GM10248 (cell line): ENCODE data around the gene RFC4.

Source experiments
- CTCF ChIA-PET: fragments of 300-600 bp; sonication (Branson Sonifier 250); formaldehyde crosslinking; extraction: SDS; loops from one replicate; lab custom pipeline; 2021; ENCODE audit warnings: antibody characterized with exemption; lab: Yijun Ruan, JAX
- POLR2A ChIA-PET: fragments of 350-650 bp; sonication (Branson Sonifier 250); formaldehyde crosslinking; extraction: SDS; loops from one replicate; lab custom pipeline; 2020; ENCODE audit warnings: antibody characterized with exemption; lab: Yijun Ruan, JAX
- DNase-seq: peaks from one replicate; pipeline ENCODE4 v3.0.0; 2012; ENCODE audit errors: extremely low spot score
- CTCF ChIP-seq: IDR thresholded peaks from 2 replicates; pipeline ENCODE4 v1.5.1; 2012; ENCODE audit warnings: mild to moderate bottlenecking, low read depth; ENCODE audit errors: extremely low read depth, missing control alignments, control extremely low read depth

Gene RFC4

DNA sequence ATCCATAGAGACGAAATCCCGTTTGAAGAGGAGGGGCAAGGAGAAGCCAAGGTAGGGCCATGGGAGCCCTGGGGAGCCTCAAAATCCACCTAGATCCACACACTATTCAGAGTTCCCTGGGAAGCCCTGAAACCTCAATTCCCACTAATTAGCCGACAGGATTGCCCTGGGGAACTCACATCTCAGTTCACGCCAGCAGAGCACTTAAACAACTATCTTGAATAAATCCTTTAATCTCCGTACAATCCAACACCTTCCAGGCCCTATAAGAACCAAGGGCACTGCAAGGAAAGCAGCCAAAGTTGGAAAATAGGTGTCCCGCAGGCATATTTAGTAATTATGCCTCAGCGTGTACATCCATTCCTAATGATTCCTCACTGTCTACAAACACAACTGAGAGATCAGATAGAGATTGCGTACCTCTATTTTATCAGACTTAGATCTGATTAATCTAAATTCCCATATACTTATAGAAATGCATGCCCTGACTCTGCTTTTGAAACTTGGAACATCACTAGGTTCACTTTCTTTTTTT is 48.5 kb downstream of the RFC4 start:
- no peak for TF ChIP-seq CTCF
- no peak for DNase-seq
- ChIA-PET POLR2A (no interaction called here), CTCF (no interaction called here)

GRCh38 chr3:186757214-186757613 is 49.1 kb downstream of the RFC4 start:
- ChIA-PET POLR2A (no interaction called here), CTCF (no interaction called here)
- no peak for DNase-seq
- no peak for TF ChIP-seq CTCF

GRCh38 chr3:186754871-186755270 is 51.4 kb downstream of the RFC4 start:
- TF ChIP-seq CTCF = no peak
- ChIA-PET POLR2A (no interaction called here), CTCF (no interaction called here)
- DNase-seq = no peak

DNA sequence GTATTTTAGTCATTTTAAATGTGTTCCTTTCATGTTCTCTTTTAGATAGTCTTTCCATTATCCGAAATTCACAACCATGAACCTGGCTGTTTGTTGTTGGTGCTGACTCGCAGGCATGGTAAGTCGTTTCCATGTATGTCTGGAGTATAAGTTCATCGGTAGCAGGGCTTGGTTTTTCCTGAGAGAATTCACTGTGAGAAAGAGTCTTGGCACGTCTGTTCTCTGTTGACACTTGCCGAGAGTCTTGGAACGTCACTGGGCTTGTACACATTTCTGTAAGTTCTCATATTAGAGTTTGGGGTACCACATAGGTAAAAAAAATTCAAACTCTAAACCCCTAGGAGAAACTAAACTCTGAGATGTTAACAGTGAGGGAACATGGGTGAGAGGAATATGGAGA is 52.3 kb downstream of the RFC4 start:
- POLR2A ChIA-PET = interaction anchor here (0.6 kb wide), 1 partner anchor 544 kb away, joined by 5 read pairs; no protein-coding TSS in a partner anchor
- no peak for DNase-seq
- CTCF ChIA-PET = no interaction called here
- no peak for TF ChIP-seq CTCF

DNA sequence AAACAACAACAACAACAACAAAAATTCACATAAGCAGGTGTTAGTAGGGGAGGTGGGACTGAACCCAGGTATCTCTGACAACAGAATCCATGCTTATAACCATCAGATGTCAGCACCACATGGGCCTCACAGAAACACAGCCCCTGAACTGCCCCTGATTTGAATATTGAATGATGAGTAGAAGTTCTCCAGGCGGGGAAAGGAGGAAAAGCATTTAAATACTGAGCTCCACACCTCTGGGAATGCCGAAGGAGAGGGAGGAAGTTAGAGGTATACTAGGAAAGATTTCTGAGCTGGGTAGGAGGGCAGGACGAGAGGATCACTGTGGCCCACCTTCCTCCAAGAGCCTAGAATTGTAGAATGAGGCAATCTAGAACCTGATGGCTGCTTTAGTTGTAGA is 54.8 kb downstream of the RFC4 start:
- CTCF ChIA-PET = interaction anchor here (1.0 to 1.3 kb wide), 2 partner anchors 16 to 135 kb away, joined by 3 to 4 read pairs; no protein-coding TSS in a partner anchor
- DNase-seq = no peak
- POLR2A ChIA-PET = no interaction called here
- TF ChIP-seq CTCF = no peak

DNA sequence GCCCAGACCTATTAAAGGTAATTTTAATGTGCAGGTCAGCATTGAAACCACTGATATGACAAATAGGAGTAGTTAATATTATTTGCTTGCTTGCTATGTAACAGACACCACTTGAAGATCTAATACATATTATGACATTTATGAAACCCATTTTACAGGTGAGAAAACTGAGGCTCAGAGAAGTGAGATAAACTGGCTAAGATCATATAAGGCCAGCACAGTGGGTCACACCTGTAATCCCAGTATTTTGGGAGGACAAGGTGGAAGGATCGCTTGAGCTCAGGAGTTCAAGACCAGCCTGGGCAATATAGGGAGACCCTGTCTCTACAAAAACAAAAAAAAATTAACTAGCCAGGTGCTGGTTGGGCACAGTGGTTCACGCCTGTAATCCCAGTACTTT is 56.0 kb downstream of the RFC4 start:
- no peak for TF ChIP-seq CTCF
- ChIA-PET POLR2A (no interaction called here), CTCF (interaction anchor here (1.8 kb wide), 1 partner anchor 10 kb away, joined by 8 read pairs; no protein-coding TSS in a partner anchor)
- no peak for DNase-seq
